ENCODE data around the gene OR10H4.
"Not testable (repeated sequence)": the region's sequence is repeated elsewhere in the genome, so short reads cannot be mapped to it uniquely, and the experiment has no call there.

Gene OR10H4, protein sequence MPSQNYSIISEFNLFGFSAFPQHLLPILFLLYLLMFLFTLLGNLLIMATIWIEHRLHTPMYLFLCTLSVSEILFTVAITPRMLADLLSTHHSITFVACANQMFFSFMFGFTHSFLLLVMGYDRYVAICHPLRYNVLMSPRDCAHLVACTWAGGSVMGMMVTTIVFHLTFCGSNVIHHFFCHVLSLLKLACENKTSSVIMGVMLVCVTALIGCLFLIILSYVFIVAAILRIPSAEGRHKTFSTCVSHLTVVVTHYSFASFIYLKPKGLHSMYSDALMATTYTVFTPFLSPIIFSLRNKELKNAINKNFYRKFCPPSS

GRCh38 chr19:15948223-15949058, at the start of gene OR10H4:
Gene OR10H4 (plus strand): TSS chr19:15949008. CDS start chr19:15949008, 0 bp downstream.
- DNase-seq (ENCODE audit: low read depth, low spot score): no peak

- DNase-seq (ENCODE audit: low read depth, low spot score): not testable (repeated sequence)
These were observed 49.2 kb upstream of the OR10H4 start for GRCh38 chr19:15899561-15899960.

DNA sequence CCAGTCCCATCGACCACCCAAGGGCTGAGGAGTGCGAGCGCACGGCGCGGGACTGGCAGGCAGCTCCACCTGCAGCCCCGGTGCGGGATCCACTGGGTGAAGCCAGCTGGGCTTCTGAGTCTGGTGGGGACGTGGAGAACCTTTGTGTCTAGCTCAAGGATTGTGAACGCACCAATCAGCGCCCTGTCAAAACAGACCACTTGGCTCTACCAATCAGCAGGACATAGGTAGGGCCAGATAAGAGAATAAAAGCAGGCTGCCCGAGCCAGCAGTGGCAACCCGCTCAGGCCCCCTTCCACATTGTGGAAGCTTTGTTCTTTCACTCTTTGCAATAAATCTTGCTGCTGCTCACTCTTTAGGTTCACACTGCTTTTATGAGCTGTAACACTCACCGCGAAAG, 48.8 kb upstream of the OR10H4 start:
- DNase-seq (ENCODE audit: low read depth, low spot score): not testable (repeated sequence)

DNA sequence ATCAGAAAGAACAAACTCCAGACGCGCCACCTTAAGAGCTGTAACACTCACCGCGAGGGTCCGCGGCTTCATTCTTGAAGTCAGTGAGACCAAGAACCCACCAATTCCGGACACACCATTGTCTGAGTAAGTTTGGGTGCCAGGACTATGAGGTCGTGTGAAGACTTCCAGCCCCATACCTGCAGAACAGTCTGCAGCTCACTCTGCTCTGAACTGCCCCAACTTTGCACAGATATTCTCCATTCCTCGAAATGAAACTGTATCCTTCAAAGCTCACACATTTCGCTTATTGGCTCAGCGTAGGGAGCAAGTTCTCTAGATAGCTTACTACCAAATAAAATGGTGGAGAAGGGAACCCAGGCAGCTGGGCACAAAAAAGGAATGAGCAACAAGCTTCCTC, 48.3 kb upstream of the OR10H4 start:
- DNase-seq (ENCODE audit: low read depth, low spot score): no peak

- no peak for DNase-seq (ENCODE audit: low read depth, low spot score)
These were observed 46.6 kb upstream of the OR10H4 start for GRCh38 chr19:15902254-15902653.

GRCh38 chr19:15902898-15903297, 45.9 kb upstream of the OR10H4 start:
- DNase-seq (ENCODE audit: low read depth, low spot score): not testable (repeated sequence)

- DNase-seq (ENCODE audit: low read depth, low spot score): no peak
These were observed 43.8 kb upstream of the OR10H4 start for GRCh38 chr19:15905026-15905425.

DNA sequence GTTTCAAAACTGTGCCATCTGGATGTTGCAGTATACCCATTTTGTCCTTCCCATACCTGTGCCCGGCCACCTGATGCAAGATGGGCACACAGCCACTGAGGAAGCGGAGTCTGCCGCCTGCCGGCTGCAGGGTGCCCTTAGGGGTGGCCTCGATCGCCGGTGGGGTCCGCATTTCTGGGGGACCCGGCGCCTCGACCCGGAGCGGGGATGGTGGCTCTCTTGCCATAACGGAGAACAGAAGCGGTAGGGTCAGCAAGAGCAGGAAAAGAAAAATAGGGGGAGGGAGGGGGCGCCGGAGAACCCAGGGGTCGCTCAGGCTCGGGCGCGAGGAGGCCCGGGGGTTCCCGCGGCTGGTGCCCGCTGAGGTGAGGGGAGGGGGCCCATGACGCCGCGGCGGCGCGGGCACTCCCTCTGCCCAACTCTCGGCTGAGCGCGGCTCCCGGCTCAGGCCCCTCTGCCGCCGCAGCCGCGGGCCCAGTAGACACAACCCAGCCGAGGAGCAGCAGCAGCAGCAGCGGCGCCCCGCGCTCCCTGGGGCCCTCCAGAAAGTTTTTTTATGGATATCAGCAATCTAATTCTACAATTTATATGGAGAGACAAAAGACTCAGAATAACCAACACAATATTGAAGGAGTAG, 37.1 kb upstream of the OR10H4 start:
- DNase-seq (ENCODE audit: low read depth, low spot score): no peak

GRCh38 chr19:15913384-15913783, 35.4 kb upstream of the OR10H4 start:
- DNase-seq (ENCODE audit: low read depth, low spot score): no peak

GRCh38 chr19:15913830-15914229, 35.0 kb upstream of the OR10H4 start:
- no peak for DNase-seq (ENCODE audit: low read depth, low spot score)

DNA sequence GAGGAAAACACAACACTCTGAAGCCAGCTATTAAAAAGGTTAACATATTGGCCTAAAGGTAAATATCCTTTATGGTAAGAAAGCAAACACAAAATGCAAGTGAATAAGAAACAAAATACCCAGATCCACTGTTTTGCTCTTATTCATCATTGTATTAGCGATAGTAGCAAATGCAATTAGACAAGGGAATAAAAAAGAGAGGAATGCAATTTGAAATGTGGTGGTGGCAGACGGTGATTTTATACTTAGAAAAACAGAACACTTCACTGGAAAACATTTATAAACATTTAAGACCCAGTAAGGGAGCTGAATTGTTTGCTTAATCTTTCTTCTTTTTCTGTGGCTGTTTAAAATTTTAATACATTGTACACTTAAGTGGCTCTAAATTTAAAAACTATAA, 33.7 kb upstream of the OR10H4 start:
- DNase-seq (ENCODE audit: low read depth, low spot score): no peak

DNA sequence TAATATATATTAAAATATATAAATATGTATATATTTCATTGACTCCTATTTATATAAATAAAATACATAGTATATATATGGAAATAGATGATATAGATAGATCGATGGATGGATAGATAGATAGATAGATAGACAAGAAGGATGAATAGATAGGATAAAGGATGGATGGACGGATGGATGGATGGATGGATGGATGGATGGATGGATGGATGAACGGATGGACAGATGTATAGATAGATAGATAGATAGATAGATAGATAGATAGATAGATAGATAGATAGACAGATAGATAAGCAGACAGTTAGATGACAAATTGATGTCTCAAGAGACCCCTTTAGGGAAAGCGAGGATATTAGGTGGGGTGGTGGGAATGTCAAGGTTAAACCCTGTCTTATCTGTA, 29.6 kb upstream of the OR10H4 start:
- DNase-seq (ENCODE audit: low read depth, low spot score): no peak

- no peak for DNase-seq (ENCODE audit: low read depth, low spot score)
These were observed 26.8 kb upstream of the OR10H4 start for GRCh38 chr19:15922021-15922420.

DNA sequence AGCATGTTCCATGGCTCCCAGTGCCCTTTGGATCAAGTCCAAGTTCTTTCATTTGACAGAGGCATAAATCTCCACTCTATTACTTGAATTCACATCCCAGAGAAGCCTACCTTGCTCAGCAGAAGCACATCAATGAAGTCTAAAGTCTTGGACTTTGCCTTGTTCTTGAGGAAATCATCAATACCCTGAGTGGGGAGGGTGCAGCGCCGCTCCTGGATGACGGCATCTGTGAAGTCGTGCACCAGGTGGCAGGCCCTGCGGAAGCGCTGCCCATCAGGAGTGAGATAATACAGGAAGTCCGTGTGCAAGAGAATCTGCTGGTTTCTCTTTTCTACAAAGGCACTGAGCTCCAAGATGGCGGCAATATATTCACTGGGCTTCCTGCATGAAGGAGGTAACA, 25.1 kb upstream of the OR10H4 start:
- no peak for DNase-seq (ENCODE audit: low read depth, low spot score)

- no peak for DNase-seq (ENCODE audit: low read depth, low spot score)
These were observed 22.3 kb upstream of the OR10H4 start for GRCh38 chr19:15926484-15926883.

DNA sequence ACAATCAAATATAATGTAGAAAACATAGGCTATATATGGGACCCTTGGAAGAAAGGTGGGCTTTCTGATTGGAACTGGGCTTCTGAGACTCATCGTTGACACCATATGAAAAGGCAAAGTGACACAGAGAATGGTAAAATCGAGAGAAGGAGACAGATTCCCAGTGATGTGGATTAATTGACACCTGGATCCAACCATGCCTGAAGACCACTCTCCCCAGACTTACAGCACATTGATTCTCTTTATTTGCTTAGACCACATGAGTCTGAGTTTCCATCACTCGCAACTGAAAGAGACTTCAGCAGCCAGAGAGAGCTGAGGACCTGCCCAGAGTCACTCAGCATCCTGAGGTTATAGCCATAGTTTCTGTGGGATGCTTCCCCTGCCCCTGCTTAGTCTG, 20.5 kb upstream of the OR10H4 start:
- DNase-seq (ENCODE audit: low read depth, low spot score): no peak

- DNase-seq (ENCODE audit: low read depth, low spot score): not testable (repeated sequence)
These were observed 15.0 kb upstream of the OR10H4 start for GRCh38 chr19:15933761-15934331.

GRCh38 chr19:15934332-15935078, 14.3 kb upstream of the OR10H4 start, which contains the start of gene CYP4F11:
Gene CYP4F11 (minus strand): TSS chr19:15934529. CDS start chr19:15934408, 121 bp downstream.
- DNase-seq (ENCODE audit: low read depth, low spot score): no peak

- no peak for DNase-seq (ENCODE audit: low read depth, low spot score)
These were observed 13.6 kb upstream of the OR10H4 start for GRCh38 chr19:15935167-15935702.

DNA sequence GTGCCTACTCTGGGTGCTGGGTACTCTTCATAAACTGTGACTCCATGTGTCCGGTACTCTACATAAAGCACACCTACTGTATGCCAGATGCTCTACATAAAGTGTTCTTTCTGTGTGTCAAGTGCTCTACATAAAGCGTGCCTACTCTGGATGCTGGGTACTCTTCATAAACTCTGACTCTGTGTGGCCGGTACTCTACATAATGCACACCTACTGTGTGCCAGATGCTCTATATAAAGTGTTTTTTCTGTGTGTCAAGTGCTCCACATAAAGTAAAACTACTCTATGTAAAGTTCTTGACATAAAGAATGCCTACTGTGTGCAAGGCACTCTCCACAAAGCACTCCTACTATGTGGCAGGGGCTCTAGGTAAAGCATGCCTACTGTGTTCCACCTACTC, 12.6 kb upstream of the OR10H4 start:
- DNase-seq (ENCODE audit: low read depth, low spot score): no peak

- DNase-seq (ENCODE audit: low read depth, low spot score): no peak
These were observed 11.9 kb upstream of the OR10H4 start for GRCh38 chr19:15936950-15937349.

Data from astrocyte of the hippocampus (primary cell).